PC-9 (cell line): Measurements from ENCODE around the gene EEPD1. TPM values are rescaled to one million over a fixed set of nuclear protein-coding genes. Genes with fewer than 3 reads are reported as not detected.

Experiments
- BruUV-seq: library from RNA; stranded (reverse); fragments of 400-500 nt; replicated peaks from 2 replicates; lab custom pipeline; 2021; lab: Mats Ljungman, UMichigan
- CTCF ChIA-PET: fragments of 300-600 bp; sonication (Branson Sonifier 250); formaldehyde crosslinking; loops from one replicate; lab custom pipeline; 2022; ENCODE audit warnings: antibody characterized with exemption; lab: Charles Lee
- POLR2A ChIA-PET: fragments of 300-600 bp; sonication (Branson Sonifier 250); formaldehyde crosslinking; loops from one replicate; lab custom pipeline; 2022; ENCODE audit warnings: antibody characterized with exemption; ENCODE audit not compliant: unreplicated experiment; lab: Charles Lee
- DNase-seq, 2 experiments: peaks; one replicate each; pipeline versions ENCODE4 v3.0.0 to v3.0.0-alpha.2; 2015 to 2022; ENCODE audit warnings: mixed read lengths in 1 of 2
- H2AFZ ChIP-seq: fragments of 200-600 bp; sonication (generic); 2 replicates; pipeline ENCODE4 v1.8.1; 2017; ENCODE audit warnings: antibody characterized with exemption
- H3F3A ChIP-seq: fragments of 200-600 bp; sonication (generic); 2 replicates; pipeline ENCODE4 v1.8.1; 2017; ENCODE audit warnings: antibody characterized with exemption, mild to moderate bottlenecking, low read depth; ENCODE audit not compliant: insufficient read depth
- H3K27ac ChIP-seq: fragments of 200-600 bp; sonication (generic); 2 replicates; pipeline ENCODE4 v1.6.1; 2016; ENCODE audit warnings: mixed run types
- H3K27me3 ChIP-seq: fragments of 200-600 bp; sonication (generic); 2 replicates; pipeline ENCODE4 v1.6.1; 2016; ENCODE audit warnings: low read depth, mixed run types; ENCODE audit not compliant: insufficient read depth
- H3K36me3 ChIP-seq: fragments of 200-600 bp; sonication (generic); 2 replicates; pipeline ENCODE4 v1.6.1; 2016; ENCODE audit warnings: low read depth, mixed run types
- H3K4me1 ChIP-seq: fragments of 200-600 bp; sonication (generic); replicated peaks from 2 replicates; pipeline ENCODE4 v1.6.1; 2016; ENCODE audit warnings: mixed run types; ENCODE audit not compliant: insufficient read depth
- H3K4me2 ChIP-seq: fragments of 200-600 bp; sonication (generic); 2 replicates; pipeline ENCODE4 v1.6.1; 2017; ENCODE audit warnings: mixed run types
- H3K4me3 ChIP-seq: fragments of 200-600 bp; sonication (generic); 2 replicates; pipeline ENCODE4 v1.6.1; 2016; ENCODE audit warnings: mixed run types
- H3K79me2 ChIP-seq: fragments of 200-600 bp; sonication (generic); 2 replicates; pipeline ENCODE4 v1.6.1; 2017; ENCODE audit warnings: low read depth, mixed run types
- H3K9me2 ChIP-seq: fragments of 200-600 bp; sonication (generic); 2 replicates; pipeline ENCODE4 v1.8.1; 2017; ENCODE audit warnings: mild to moderate bottlenecking; ENCODE audit not compliant: insufficient read depth
- H3K9me3 ChIP-seq: fragments of 200-600 bp; sonication (generic); 2 replicates; pipeline ENCODE4 v1.8.1; 2016; ENCODE audit warnings: low read depth; ENCODE audit not compliant: insufficient read depth
- H4K20me1 ChIP-seq: fragments of 200-600 bp; sonication (generic); 2 replicates; pipeline ENCODE4 v1.8.1; 2017; ENCODE audit not compliant: insufficient read depth
- CTCF ChIP-seq: fragments of 200-600 bp; sonication (generic); conservative IDR thresholded peaks from 2 replicates; pipeline ENCODE4 v1.6.1; 2017; ENCODE audit warnings: mixed run types, antibody characterized with exemption, mild to moderate bottlenecking, moderate library complexity
- EZH2 ChIP-seq: fragments of 200-600 bp; sonication (generic); IDR thresholded peaks from 2 replicates; pipeline ENCODE4 v1.8.0; 2017; ENCODE audit warnings: antibody characterized with exemption, low read depth
- intact Hi-C: fragments of 100-400 bp; cut with micrococcal nuclease; formaldehyde crosslinking; loops from one replicate; pipeline ENCODE4 v1.10.0; 2022; ENCODE audit not compliant: unreplicated experiment
- total RNA-seq: library from RNA; stranded (reverse); gene quantifications from 2 replicates; pipeline ENCODE4 v1.2.3, GENCODE V29; 2021

Gene EEPD1
- total RNA-seq, 1 experiment from 2014 or later, result 6.0 TPM

GRCh38 chr7:36217211-36217960, 64.3 kb downstream of the EEPD1 start:
- Histone ChIP-seq H3K4me3 (no peak overlapping the region), H3K36me3 (no peaks in the 10 kb centered on the region), H4K20me1 (no peaks in the 10 kb centered on the region), H3K79me2 (no peaks in the 10 kb centered on the region), H3K4me1 (no peaks in the 10 kb centered on the region), H3K4me2 (no peak overlapping the region), H3K9me2 (peaks cover 7% of the 10 kb centered on the region; the same call in 1 of the 2 replicates), H3K27me3 (no peaks in the 10 kb centered on the region), H2AFZ (no peak overlapping the region), H3F3A (no peaks in the 10 kb centered on the region), H3K9me3 (no peaks in the 10 kb centered on the region; the same call in 1 of the 2 replicates), H3K27ac (no peak overlapping the region)
- BruUV-seq, result no TSS peak
- no peak for TF ChIP-seq EZH2
- no peak for TF ChIP-seq CTCF
- intact Hi-C loops, result no loop called here
- CTCF ChIA-PET, result no interaction called here
- POLR2A ChIA-PET, result no interaction called here
- no peak for DNase-seq

- intact Hi-C loops, result no loop called here
- no TSS peak for BruUV-seq
- POLR2A ChIA-PET, result no interaction called here
Observed at GRCh38 chr7:36217961-36218284, 64.9 kb downstream of the EEPD1 start.

GRCh38 chr7:36219429-36219828, 66.4 kb downstream of the EEPD1 start:
- no peaks in the 10 kb centered on the region for H3F3A ChIP-seq
- H2AFZ ChIP-seq, result no peak overlapping the region
- intact Hi-C loops, result no loop called here
- DNase-seq, result no peak
- H3K4me1 ChIP-seq, result no peaks in the 10 kb centered on the region
- ChIA-PET CTCF (no interaction called here), POLR2A (no interaction called here)
- H3K4me3 ChIP-seq, result no peak overlapping the region
- BruUV-seq, result no TSS peak
- peaks cover 7% of the 10 kb centered on the region; the same call in 1 of the 2 replicates for H3K9me2 ChIP-seq
- TF ChIP-seq EZH2 (no peak), CTCF (no peak)
- H3K9me3 ChIP-seq, result no peaks in the 10 kb centered on the region; the same call in 1 of the 2 replicates
- H3K79me2 ChIP-seq, result no peaks in the 10 kb centered on the region
- no peak overlapping the region for H3K27ac ChIP-seq
- H4K20me1 ChIP-seq, result no peaks in the 10 kb centered on the region
- no peaks in the 10 kb centered on the region for H3K36me3 ChIP-seq
- H3K4me2 ChIP-seq, result no peak overlapping the region
- no peaks in the 10 kb centered on the region for H3K27me3 ChIP-seq

More at GRCh38 chr7:36217961-36218284, 64.9 kb downstream of the EEPD1 start:
- no peak overlapping the region for H2AFZ ChIP-seq
- H3F3A ChIP-seq, result no peaks in the 10 kb centered on the region
- no peaks in the 10 kb centered on the region for H3K27me3 ChIP-seq
- H3K9me2 ChIP-seq, result peaks cover 7% of the 10 kb centered on the region; the same call in 1 of the 2 replicates
- H3K4me2 ChIP-seq, result no peak overlapping the region
- no peak overlapping the region for H3K27ac ChIP-seq
- TF ChIP-seq CTCF (no peak), EZH2 (no peak)
- no peaks in the 10 kb centered on the region for H3K36me3 ChIP-seq
- H3K4me3 ChIP-seq, result no peak overlapping the region
- no peaks in the 10 kb centered on the region; the same call in 1 of the 2 replicates for H3K9me3 ChIP-seq
- CTCF ChIA-PET, result no interaction called here
- H3K4me1 ChIP-seq, result no peaks in the 10 kb centered on the region
- no peaks in the 10 kb centered on the region for H4K20me1 ChIP-seq
- no peaks in the 10 kb centered on the region for H3K79me2 ChIP-seq
- DNase-seq, result no peak
